GM21529 (cell line): Measurements from ENCODE around the gene FOXJ3.
A peak's percentile ranks its signal among the peaks of the same experiment; 100 is the strongest.

Source experiments
- ATAC-seq: cut with Tn5 transposase; IDR thresholded peaks from one replicate; pipeline ENCODE4 v1.9.1; 2021; ENCODE audit not compliant: unreplicated experiment

Gene FOXJ3

GRCh38 chr1:42334240-42335049 lies 590 bp downstream of the FOXJ3 start:
- peak; percentile 56 for ATAC-seq

DNA sequence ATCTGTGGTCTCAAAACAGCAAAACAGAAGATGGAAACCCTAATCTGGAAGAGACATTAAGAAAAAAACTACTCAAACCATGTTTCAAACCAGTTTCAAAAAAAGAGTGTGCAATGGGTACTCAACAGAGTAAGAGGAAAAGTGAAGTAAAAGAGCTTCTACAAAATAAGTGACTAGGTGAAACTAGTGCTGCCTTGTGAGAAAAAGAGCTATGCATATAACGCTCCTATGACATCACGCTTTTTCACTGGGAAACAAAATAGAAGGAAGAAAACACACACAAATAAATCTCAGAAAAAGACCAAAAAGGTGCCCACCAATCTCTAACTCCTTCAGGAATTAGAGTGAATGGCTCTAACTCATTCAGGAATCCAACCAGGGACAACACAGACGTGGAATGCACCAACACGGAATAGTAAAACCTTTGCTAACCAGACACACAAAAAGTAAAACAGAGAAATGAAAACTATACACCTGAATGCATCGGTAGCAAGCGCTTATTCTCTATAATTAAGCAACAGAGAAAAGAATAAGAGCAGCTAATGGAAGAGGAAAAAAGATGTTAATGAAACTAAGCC lies 1.3 kb downstream of the FOXJ3 start:
- peak; percentile 23 for ATAC-seq

- no peak for ATAC-seq
Observed at GRCh38 chr1:42332877-42333276, 2.2 kb downstream of the FOXJ3 start.

GRCh38 chr1:42330215-42330614 lies 4.8 kb downstream of the FOXJ3 start:
- no peak for ATAC-seq

- no peak for ATAC-seq
Observed at GRCh38 chr1:42328916-42329496, 6.0 kb downstream of the FOXJ3 start.

GRCh38 chr1:42328047-42328625 lies 6.9 kb downstream of the FOXJ3 start:
- no peak for ATAC-seq

DNA sequence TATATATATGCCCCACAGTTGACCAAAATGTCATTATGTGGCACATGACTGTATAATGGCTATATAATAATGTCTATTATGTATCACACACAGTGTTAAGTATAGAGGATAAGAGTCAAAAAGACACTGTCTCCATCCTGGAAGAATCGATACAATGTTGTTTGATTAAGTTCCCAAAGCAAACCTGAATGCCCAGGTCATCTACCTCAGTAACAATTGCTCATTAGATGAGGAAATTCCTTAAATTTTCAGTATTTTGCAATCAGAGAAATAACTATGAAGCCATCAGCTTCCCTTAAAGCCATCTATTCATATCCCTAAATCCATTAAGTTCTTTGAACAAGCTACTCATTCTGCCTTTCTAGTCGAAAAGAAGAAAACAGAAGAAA lies 10.0 kb downstream of the FOXJ3 start:
- no peak for ATAC-seq

- ATAC-seq = no peak
Observed at GRCh38 chr1:42324398-42325013, 10.5 kb downstream of the FOXJ3 start.

DNA sequence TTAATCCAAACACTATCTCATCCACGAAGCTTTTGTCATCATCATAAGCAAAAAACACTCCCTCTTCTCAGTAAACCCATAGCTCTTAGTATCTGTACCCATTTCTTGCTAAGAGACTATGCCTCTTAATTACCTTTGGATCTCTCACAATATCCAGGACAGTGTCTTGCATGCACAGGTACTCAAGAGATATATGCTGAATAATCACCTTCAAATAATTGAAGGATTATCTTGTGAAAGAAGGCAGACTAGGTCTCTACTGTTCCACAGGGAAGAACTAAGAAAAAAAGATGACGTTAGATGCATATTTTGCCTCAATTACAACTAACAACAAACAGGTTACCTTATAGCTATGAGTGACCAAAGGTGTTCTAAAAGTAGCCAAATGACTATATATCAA lies 11.5 kb downstream of the FOXJ3 start:
- no peak for ATAC-seq

DNA sequence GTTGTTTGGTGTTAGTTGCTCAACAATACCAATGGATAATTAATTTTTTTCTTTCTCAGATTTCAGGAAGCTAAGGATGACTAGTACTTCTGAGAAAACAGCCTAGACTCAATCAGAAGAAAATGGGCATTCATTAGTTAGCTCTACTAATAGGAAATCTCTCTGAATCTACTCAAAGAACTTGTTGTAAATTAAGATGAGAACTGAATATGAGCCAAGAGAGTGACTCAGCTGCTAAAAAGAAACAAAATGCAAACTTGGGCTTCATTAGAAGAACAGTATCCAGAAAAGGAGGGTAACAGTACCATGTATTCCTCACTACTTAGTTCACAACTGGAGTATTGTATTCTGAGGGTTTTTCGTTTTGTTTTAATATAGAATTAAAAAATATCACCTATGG lies 12.5 kb downstream of the FOXJ3 start:
- ATAC-seq = no peak

DNA sequence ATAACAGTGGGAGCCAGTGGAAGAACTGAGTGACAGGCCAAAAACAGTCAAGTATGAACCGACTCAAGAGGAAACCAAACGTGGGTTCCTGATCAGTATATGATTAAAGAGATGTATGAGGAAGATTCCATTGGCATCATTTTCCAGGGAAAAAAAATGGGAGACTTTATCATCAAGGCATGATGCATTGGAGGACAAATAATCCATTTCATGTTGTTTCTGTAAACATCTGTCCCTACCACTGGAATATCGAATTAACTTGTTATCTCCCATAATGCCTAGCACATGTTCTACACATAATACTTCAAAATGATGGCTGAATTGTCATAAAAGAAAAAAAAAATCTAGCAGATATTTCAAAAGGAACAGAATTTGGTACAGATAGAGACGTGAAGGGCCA lies 13.3 kb downstream of the FOXJ3 start:
- no peak for ATAC-seq

- ATAC-seq = no peak
Observed at GRCh38 chr1:42320708-42321107, 14.3 kb downstream of the FOXJ3 start.

- no peak for ATAC-seq
Observed at GRCh38 chr1:42319871-42320484, 15.1 kb downstream of the FOXJ3 start.

- ATAC-seq = no peak
Observed at GRCh38 chr1:42319128-42319851, 15.7 kb downstream of the FOXJ3 start.

GRCh38 chr1:42318601-42319000 lies 16.4 kb downstream of the FOXJ3 start:
- ATAC-seq = no peak

DNA sequence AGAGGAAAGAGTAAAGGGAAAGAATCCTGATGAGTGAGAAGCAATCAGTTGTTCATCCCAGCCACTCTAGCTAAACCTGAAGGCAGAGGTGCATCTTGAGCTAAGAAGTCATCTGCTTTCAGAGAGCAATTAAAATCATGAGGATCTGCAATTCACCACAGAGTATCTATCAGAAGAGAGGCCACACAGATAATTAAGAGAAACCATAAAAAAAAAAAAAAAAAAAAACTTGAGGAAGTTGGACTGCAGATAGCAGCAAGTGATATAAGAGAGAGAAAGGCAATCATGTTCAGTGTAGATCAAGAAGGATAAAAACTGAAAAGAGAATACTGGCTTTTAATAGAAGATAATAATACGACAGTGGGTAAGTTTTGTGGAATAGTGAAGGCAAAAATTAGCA lies 17.7 kb downstream of the FOXJ3 start:
- no peak for ATAC-seq

- ATAC-seq = no peak
Observed at GRCh38 chr1:42316292-42316691, 18.7 kb downstream of the FOXJ3 start.

- no peak for ATAC-seq
Observed at GRCh38 chr1:42315500-42315899, 19.5 kb downstream of the FOXJ3 start.

DNA sequence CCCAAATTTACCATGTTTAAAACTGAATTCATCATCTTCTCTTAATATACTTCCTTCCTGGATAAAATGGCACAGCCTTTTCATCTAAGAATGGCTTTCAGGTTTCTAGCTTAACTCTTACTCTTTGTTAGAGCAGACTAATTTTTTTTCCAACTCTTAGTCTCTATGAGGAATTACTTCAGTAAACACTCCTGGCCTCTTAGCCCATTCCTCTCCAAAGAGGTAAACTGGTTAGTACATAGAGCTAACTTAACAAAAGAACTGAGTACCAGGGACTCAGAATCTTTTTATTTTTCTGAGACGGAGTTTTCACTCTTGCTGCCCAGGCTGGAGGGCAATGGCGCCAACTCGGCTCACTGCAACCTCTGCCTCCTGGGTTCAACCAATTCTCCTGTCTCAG lies 21.1 kb downstream of the FOXJ3 start:
- no peak for ATAC-seq

GRCh38 chr1:42312576-42313212 lies 22.3 kb downstream of the FOXJ3 start:
- ATAC-seq = no peak
